ENCODE results near the gene DGKD. TPM values are rescaled to one million over a fixed set of nuclear protein-coding genes. Genes with fewer than 3 reads are reported as not detected.
"Not testable (repeated sequence)": the region's sequence is repeated elsewhere in the genome, so short reads cannot be mapped to it uniquely, and the experiment has no call there.

Gene DGKD
- total RNA-seq, 1 donor from 2014 or later, result 72.5 TPM

GRCh38 chr2:233386382-233387041, 32.2 kb downstream of the DGKD start:
- Mint-ChIP-seq H3K4me3 (no peak overlapping the region), H3K27ac (no peak overlapping the region), H3K4me1 (ENCODE audit: unreplicated experiment) (peaks cover 31% of the 10 kb centered on the region), H3K36me3 (peaks cover 6% of the 10 kb centered on the region), H3K9me3 (no peaks in the 10 kb centered on the region), H3K27me3 (no peaks in the 10 kb centered on the region)
- no peak for TF ChIP-seq CTCF (conservative IDR thresholded peaks at IDR 0.05)
- no peak for DNase-seq (ENCODE audit: extremely low spot score, unreplicated experiment)

GRCh38 chr2:233387225-233387624, 32.9 kb downstream of the DGKD start:
- no peak for DNase-seq (ENCODE audit: extremely low spot score, unreplicated experiment)
- Mint-ChIP-seq H3K36me3 (peaks cover 6% of the 10 kb centered on the region), H3K4me1 (ENCODE audit: unreplicated experiment) (peaks cover 31% of the 10 kb centered on the region), H3K27ac (no peak overlapping the region), H3K27me3 (no peaks in the 10 kb centered on the region), H3K4me3 (no peak overlapping the region), H3K9me3 (no peaks in the 10 kb centered on the region)
- TF ChIP-seq CTCF (conservative IDR thresholded peaks at IDR 0.05), result no peak

GRCh38 chr2:233387667-233388528, 33.6 kb downstream of the DGKD start:
- no peak for TF ChIP-seq CTCF (conservative IDR thresholded peaks at IDR 0.05)
- Mint-ChIP-seq H3K4me1 (ENCODE audit: unreplicated experiment) (peaks cover 31% of the 10 kb centered on the region), H3K36me3 (peaks cover 6% of the 10 kb centered on the region), H3K4me3 (no peak overlapping the region), H3K9me3 (no peaks in the 10 kb centered on the region), H3K27ac (no peak overlapping the region), H3K27me3 (no peaks in the 10 kb centered on the region)
- DNase-seq (ENCODE audit: extremely low spot score, unreplicated experiment), result no peak

- DNase-seq (ENCODE audit: extremely low spot score, unreplicated experiment), result peak; percentile 27
- no peaks in the 10 kb centered on the region for H3K9me3 Mint-ChIP-seq
- TF ChIP-seq CTCF (conservative IDR thresholded peaks at IDR 0.05), result no peak
- H3K36me3 Mint-ChIP-seq, result peaks cover 6% of the 10 kb centered on the region
- H3K27me3 Mint-ChIP-seq, result no peaks in the 10 kb centered on the region
- no peak overlapping the region for H3K27ac Mint-ChIP-seq
- H3K4me3 Mint-ChIP-seq, result no peak overlapping the region
- H3K4me1 Mint-ChIP-seq (ENCODE audit: unreplicated experiment), result peaks cover 20% of the 10 kb centered on the region
Measured at GRCh38 chr2:233389601-233390125, 35.4 kb downstream of the DGKD start.

GRCh38 chr2:233395687-233396086, 41.4 kb downstream of the DGKD start:
- peak; percentile 15 for DNase-seq (ENCODE audit: extremely low spot score, unreplicated experiment)
- Mint-ChIP-seq H3K27me3 (no peaks in the 10 kb centered on the region), H3K4me3 (no peak overlapping the region), H3K4me1 (ENCODE audit: unreplicated experiment) (peaks cover 6% of the 10 kb centered on the region), H3K36me3 (peaks cover 20% of the 10 kb centered on the region), H3K27ac (no peak overlapping the region), H3K9me3 (no peaks in the 10 kb centered on the region)
- TF ChIP-seq CTCF (conservative IDR thresholded peaks at IDR 0.05), result no peak

GRCh38 chr2:233396726-233397665, 42.7 kb downstream of the DGKD start:
- not testable (repeated sequence) for H3K9me3 Mint-ChIP-seq; H3K4me1 Mint-ChIP-seq (ENCODE audit: unreplicated experiment); H3K27me3 Mint-ChIP-seq; H3K4me3 Mint-ChIP-seq
- peaks cover 20% of the 10 kb centered on the region for H3K36me3 Mint-ChIP-seq
- DNase-seq (ENCODE audit: extremely low spot score, unreplicated experiment), result peak; percentile 56
- peak overlapping the region; percentile 22 for H3K27ac Mint-ChIP-seq
